IPS-NIHi11 (cell line): ENCODE data around the gene TBC1D10B.
"Not testable (repeated sequence)": the region's sequence is repeated elsewhere in the genome, so short reads cannot be mapped to it uniquely, and the experiment has no call there.

Experiments
- DNase-seq: peaks from one replicate; pipeline ENCODE4 v3.0.0; 2012; ENCODE audit warnings: mixed read lengths, low spot score

TBC1D10B gene

GRCh38 chr16:30397056-30397455 is 26.8 kb upstream of the TBC1D10B start:
- DNase-seq, result no peak

GRCh38 chr16:30396627-30397026 is 26.3 kb upstream of the TBC1D10B start:
- not testable (repeated sequence) for DNase-seq

- DNase-seq, result no peak
These were observed 25.8 kb upstream of the TBC1D10B start for GRCh38 chr16:30395992-30396585.

GRCh38 chr16:30395155-30395991 is 25.1 kb upstream of the TBC1D10B start, which contains the start of gene ZNF48:
ZNF48 (plus strand) TSS chr16:30395420; CDS start chr16:30395795, 375 bp downstream.
- DNase-seq, result peak; percentile 87

GRCh38 chr16:30394592-30395154 is 24.4 kb upstream of the TBC1D10B start:
- peak; percentile 75 for DNase-seq

- no peak for DNase-seq
These were observed 13.2 kb upstream of the TBC1D10B start for GRCh38 chr16:30383521-30383920.

- DNase-seq, result no peak
These were observed 12.0 kb upstream of the TBC1D10B start, which contains the start of gene SEPTIN1 for GRCh38 chr16:30382111-30382881. SEPTIN1 (minus strand) TSS chr16:30382561; CDS start chr16:30382542, 19 bp downstream.

- DNase-seq, result no peak
These were observed 11.2 kb upstream of the TBC1D10B start for GRCh38 chr16:30381291-30382041.

- DNase-seq, result no peak
These were observed 10.5 kb upstream of the TBC1D10B start for GRCh38 chr16:30380803-30381208.

GRCh38 chr16:30380072-30380802 is 9.9 kb upstream of the TBC1D10B start:
- DNase-seq, result no peak

- no peak for DNase-seq
These were observed 9.0 kb upstream of the TBC1D10B start for GRCh38 chr16:30379158-30379783.

GRCh38 chr16:30378236-30379157 is 8.2 kb upstream of the TBC1D10B start:
- DNase-seq, result peak; percentile 95

GRCh38 chr16:30377812-30378235 is 7.5 kb upstream of the TBC1D10B start:
- DNase-seq, result peak; percentile 85

GRCh38 chr16:30377050-30377811 is 6.9 kb upstream of the TBC1D10B start:
- DNase-seq, result no peak

- DNase-seq, result no peak
These were observed 6.2 kb upstream of the TBC1D10B start for GRCh38 chr16:30376461-30376902.

GRCh38 chr16:30375864-30376263 is 5.6 kb upstream of the TBC1D10B start:
- no peak for DNase-seq

GRCh38 chr16:30374538-30374937 is 4.2 kb upstream of the TBC1D10B start, which contains the start of gene MYL11:
MYL11 (plus strand) TSS chr16:30374802; CDS start chr16:30374858, 56 bp downstream.
- DNase-seq, result no peak

- no peak for DNase-seq
These were observed 2.4 kb upstream of the TBC1D10B start for GRCh38 chr16:30372725-30373124.
